Activated CD8-positive, alpha-beta memory T cell treated with anti-CD3 and anti-CD28 coated beads for 1 hour (primary cell): ENCODE results near the gene TTBK2.
A peak's percentile ranks its signal among the peaks of the same experiment; 100 is the strongest.
"Not testable (repeated sequence)": the region's sequence is repeated elsewhere in the genome, so short reads cannot be mapped to it uniquely, and the experiment has no call there.

Source experiments
- DNase-seq, 2 donors: peaks; one replicate each; pipeline ENCODE4 v3.0.0-alpha.2; 2020; ENCODE audit warnings: low read depth in 1 of 2; ENCODE audit errors: extremely low read depth in 1 of 2

TTBK2 gene

GRCh38 chr15:42766109-42766508, 154.5 kb downstream of the TTBK2 start:
- not testable (repeated sequence) for DNase-seq

- not testable (repeated sequence) for DNase-seq
Measured at GRCh38 chr15:42764154-42764731, 156.3 kb downstream of the TTBK2 start.

- DNase-seq, result not testable (repeated sequence)
Measured at GRCh38 chr15:42761813-42762212, 158.8 kb downstream of the TTBK2 start.

GRCh38 chr15:42760759-42761158, 159.8 kb downstream of the TTBK2 start:
- DNase-seq, result no peak

- no peak for DNase-seq
Measured at GRCh38 chr15:42759093-42759492, 161.5 kb downstream of the TTBK2 start.

- DNase-seq, result no peak
Measured at GRCh38 chr15:42750306-42750705, 170.3 kb downstream of the TTBK2 start.

- DNase-seq, result no peak
Measured at GRCh38 chr15:42749266-42749665, 171.3 kb downstream of the TTBK2 start.

GRCh38 chr15:42744195-42744594, 176.4 kb downstream of the TTBK2 start:
- no peak for DNase-seq

- no peak for DNase-seq
Measured at GRCh38 chr15:42742149-42742548, 178.4 kb downstream of the TTBK2 start.

- no peak for DNase-seq
Measured at GRCh38 chr15:42741710-42742109, 178.9 kb downstream of the TTBK2 start.

GRCh38 chr15:42737529-42738328, 182.8 kb downstream of the TTBK2 start:
- no peak for DNase-seq

- peak; percentile 76 to 92 for DNase-seq
Measured at GRCh38 chr15:42736793-42737528, 183.6 kb downstream of the TTBK2 start, which contains the start of gene CDAN1. Gene CDAN1 (minus strand): TSS chr15:42737128. CDS start chr15:42737102, 26 bp downstream.

- no peak for DNase-seq
Measured at GRCh38 chr15:42736178-42736792, 184.3 kb downstream of the TTBK2 start.

- DNase-seq, result no peak
Measured at GRCh38 chr15:42735382-42736165, 185.0 kb downstream of the TTBK2 start.

- DNase-seq, result no peak
Measured at GRCh38 chr15:42734076-42734672, 186.4 kb downstream of the TTBK2 start.

- DNase-seq, result no peak
Measured at GRCh38 chr15:42733027-42733426, 187.6 kb downstream of the TTBK2 start.

GRCh38 chr15:42732095-42732827, 188.3 kb downstream of the TTBK2 start:
- no peak for DNase-seq

GRCh38 chr15:42731461-42731860, 189.1 kb downstream of the TTBK2 start:
- DNase-seq, result no peak

- no peak for DNase-seq
Measured at GRCh38 chr15:42730536-42730935, 190.0 kb downstream of the TTBK2 start.
